Adrenal gland (tissue), 5 donors: ENCODE results near the gene CTPS1.

ENCODE experiments used
- POLR2A ChIP-seq, 2 donors: fragments of 450-650 bp; IDR thresholded peaks; one replicate each; pipeline ENCODE4 v1.6.1; 2017; ENCODE audit warnings: antibody characterized with exemption in 2 of 2, mild to moderate bottlenecking in 2 of 2, moderate library complexity in 1 of 2
- TF ChIP-seq, protein P1 (sequence below), 6 experiments: fragments of 450-650 bp in 4 of 6; fragments of 200-600 bp in 2 of 6; sonication (generic) in 1 of 6; IDR thresholded peaks; 1 replicate in 5 of 6; 2 replicates in 1 of 6; pipeline versions ENCODE4 v1.5.1 to v1.8.0; 2016 to 2021; ENCODE audit warnings: antibody characterized with exemption in 6 of 6, mild to moderate bottlenecking in 2 of 6, moderate library complexity in 1 of 6
- donor health status: DM: no; HTN: no; CAD: no.

DNA sequence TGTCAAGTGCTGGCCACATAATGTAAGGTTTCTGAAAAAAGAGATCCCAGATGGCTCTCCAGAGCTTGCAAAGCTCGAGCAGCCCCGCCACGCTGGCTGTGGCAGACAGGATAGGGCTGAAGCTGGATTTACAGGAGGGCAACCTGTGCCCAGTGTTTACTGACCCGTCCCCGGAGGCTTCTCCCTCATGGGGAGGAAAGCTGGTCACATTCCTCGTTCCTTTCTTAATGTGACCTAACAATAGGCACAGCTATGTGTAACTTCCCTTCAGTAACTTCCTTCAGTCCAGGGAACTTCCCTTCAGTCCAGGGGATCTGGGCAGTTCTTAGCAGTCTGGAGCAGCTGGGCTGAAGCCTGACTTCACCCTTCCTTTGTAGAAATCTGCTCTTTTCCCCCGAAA lies 34.3 kb downstream of the CTPS1 start:
- TF ChIP-seq, protein P1, sequence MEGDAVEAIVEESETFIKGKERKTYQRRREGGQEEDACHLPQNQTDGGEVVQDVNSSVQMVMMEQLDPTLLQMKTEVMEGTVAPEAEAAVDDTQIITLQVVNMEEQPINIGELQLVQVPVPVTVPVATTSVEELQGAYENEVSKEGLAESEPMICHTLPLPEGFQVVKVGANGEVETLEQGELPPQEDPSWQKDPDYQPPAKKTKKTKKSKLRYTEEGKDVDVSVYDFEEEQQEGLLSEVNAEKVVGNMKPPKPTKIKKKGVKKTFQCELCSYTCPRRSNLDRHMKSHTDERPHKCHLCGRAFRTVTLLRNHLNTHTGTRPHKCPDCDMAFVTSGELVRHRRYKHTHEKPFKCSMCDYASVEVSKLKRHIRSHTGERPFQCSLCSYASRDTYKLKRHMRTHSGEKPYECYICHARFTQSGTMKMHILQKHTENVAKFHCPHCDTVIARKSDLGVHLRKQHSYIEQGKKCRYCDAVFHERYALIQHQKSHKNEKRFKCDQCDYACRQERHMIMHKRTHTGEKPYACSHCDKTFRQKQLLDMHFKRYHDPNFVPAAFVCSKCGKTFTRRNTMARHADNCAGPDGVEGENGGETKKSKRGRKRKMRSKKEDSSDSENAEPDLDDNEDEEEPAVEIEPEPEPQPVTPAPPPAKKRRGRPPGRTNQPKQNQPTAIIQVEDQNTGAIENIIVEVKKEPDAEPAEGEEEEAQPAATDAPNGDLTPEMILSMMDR (IDR thresholded peaks at IDR 0.05) = no peak
- TF ChIP-seq POLR2A (IDR thresholded peaks at IDR 0.05) = no peak
